Psoas muscle (tissue), 8 donors: ENCODE data around the gene DISC1. TPM values are rescaled to one million over a fixed set of nuclear protein-coding genes. Genes with fewer than 3 reads are reported as not detected.

ENCODE experiments used
- ATAC-seq, 4 donors: fragments of 200-7000 bp; cut with Tn5 transposase; one replicate each; pipeline ENCODE4 v1.9.1; 2020; ENCODE audit warnings: moderate library complexity in 3 of 4, mild to moderate bottlenecking in 2 of 4
- DNase-seq, 2 donors: peaks; one replicate each; pipeline ENCODE4 v3.0.0-alpha.2; 2020
- H3K27ac ChIP-seq: fragments of 200-600 bp; one replicate; pipeline ENCODE4 v1.8.0; 2022
- H3K27me3 ChIP-seq, 3 donors: fragments of 200-600 bp in 1 of 3; one replicate each; pipeline versions ENCODE4 v1.6.1 to v1.8.0; 2013 to 2022; ENCODE audit warnings: low read length in 2 of 3, mild to moderate bottlenecking in 2 of 3, moderate library complexity in 1 of 3; ENCODE audit not compliant: insufficient read depth in 3 of 3
- H3K36me3 ChIP-seq, 2 donors: fragments of 200-600 bp in 1 of 2; one replicate each; pipeline versions ENCODE4 v1.6.1 to v1.8.0; 2013 to 2022; ENCODE audit warnings: low read depth in 1 of 2, mild to moderate bottlenecking in 1 of 2, moderate library complexity in 1 of 2; ENCODE audit not compliant: insufficient read depth in 1 of 2
- H3K4me1 ChIP-seq: fragments of 200-600 bp; one replicate; pipeline ENCODE4 v1.8.0; 2022
- H3K4me3 ChIP-seq: fragments of 200-600 bp; one replicate; pipeline ENCODE4 v1.8.0; 2022; ENCODE audit warnings: mild to moderate bottlenecking
- H3K9me3 ChIP-seq: fragments of 200-600 bp; one replicate; pipeline ENCODE4 v1.8.0; 2022
- WGBS, 3 donors: extraction: QIAGEN DNeasy Blood & Tissue Kit; methylation state at CpG; one replicate each; pipeline versions ENCODE4 v1.1.6 to v1.1.7; 2013; 5-methylcytosine and 5-hydroxymethylcytosine counted together
- intact Hi-C, 2 donors: fragments of 100-400 bp; cut with DNase I; formaldehyde crosslinking; loops; one replicate each; pipeline versions ENCODE4 v1.11.0 to v1.14.2; 2022
- polyA plus RNA-seq, 3 donors: library from polyadenylated mRNA; stranded (reverse); fragments of 200-250 nt; gene quantifications; one replicate each; pipeline ENCODE4 v1.2.3, GENCODE V29; 2013
- total RNA-seq, 4 donors: library from RNA; stranded (reverse); fragmentation: NEBNext Ultra II Directional in 2 of 4; extraction: Animal tissue kit (Norgen Biotek cat#: 25700) in 2 of 4; gene quantifications; one replicate each; pipeline versions ENCODE4 v1.2.1 to v1.2.4, GENCODE V29; 2021 to 2023
- TF ChIP-seq, protein P1 (sequence below): fragments of 200-600 bp; IDR thresholded peaks from one replicate; pipeline ENCODE4 v1.8.0; 2022; ENCODE audit warnings: antibody characterized with exemption
- donor health status: healthy with polysubstance abuse.
- donor health status: DM: no; HTN: no; CAD: no; lungs with moderate emphysema.
- donor health status: Bipolar disorder and iron deficiency.
- donor health status: healthy.
- donor health status: DM: yes; HTN: yes; CAD: no.
- donor health status: DM: no; HTN: no; CAD: no.
- donor health status: DM: no; HTN: no; CAD: no.
- donor health status: DM: yes; HTN: yes; CAD: no.

The DISC1 gene
- total and polyA plus RNA-seq, 7 donors = 0.35 to 2.8 (median 1.6) TPM

- no peak overlapping the region for H3K27ac ChIP-seq
- intact Hi-C loops = no loop called here
- no peaks in the 10 kb centered on the region for H3K27me3 ChIP-seq
- H3K4me1 ChIP-seq = no peaks in the 10 kb centered on the region
- WGBS, 3 donors = 94 to 97% (median 96%) methylated on average over 1 of the region's 1 CpG
- H3K4me3 ChIP-seq = no peak overlapping the region
- H3K36me3 ChIP-seq = no peaks in the 10 kb centered on the region
- H3K9me3 ChIP-seq = no peaks in the 10 kb centered on the region
- ATAC-seq (no peak), DNase-seq (no peak)
- TF ChIP-seq, protein P1, sequence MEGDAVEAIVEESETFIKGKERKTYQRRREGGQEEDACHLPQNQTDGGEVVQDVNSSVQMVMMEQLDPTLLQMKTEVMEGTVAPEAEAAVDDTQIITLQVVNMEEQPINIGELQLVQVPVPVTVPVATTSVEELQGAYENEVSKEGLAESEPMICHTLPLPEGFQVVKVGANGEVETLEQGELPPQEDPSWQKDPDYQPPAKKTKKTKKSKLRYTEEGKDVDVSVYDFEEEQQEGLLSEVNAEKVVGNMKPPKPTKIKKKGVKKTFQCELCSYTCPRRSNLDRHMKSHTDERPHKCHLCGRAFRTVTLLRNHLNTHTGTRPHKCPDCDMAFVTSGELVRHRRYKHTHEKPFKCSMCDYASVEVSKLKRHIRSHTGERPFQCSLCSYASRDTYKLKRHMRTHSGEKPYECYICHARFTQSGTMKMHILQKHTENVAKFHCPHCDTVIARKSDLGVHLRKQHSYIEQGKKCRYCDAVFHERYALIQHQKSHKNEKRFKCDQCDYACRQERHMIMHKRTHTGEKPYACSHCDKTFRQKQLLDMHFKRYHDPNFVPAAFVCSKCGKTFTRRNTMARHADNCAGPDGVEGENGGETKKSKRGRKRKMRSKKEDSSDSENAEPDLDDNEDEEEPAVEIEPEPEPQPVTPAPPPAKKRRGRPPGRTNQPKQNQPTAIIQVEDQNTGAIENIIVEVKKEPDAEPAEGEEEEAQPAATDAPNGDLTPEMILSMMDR = no peak
These were observed 411.3 kb downstream of the DISC1 start for GRCh38 chr1:232037774-232038388.

DNA sequence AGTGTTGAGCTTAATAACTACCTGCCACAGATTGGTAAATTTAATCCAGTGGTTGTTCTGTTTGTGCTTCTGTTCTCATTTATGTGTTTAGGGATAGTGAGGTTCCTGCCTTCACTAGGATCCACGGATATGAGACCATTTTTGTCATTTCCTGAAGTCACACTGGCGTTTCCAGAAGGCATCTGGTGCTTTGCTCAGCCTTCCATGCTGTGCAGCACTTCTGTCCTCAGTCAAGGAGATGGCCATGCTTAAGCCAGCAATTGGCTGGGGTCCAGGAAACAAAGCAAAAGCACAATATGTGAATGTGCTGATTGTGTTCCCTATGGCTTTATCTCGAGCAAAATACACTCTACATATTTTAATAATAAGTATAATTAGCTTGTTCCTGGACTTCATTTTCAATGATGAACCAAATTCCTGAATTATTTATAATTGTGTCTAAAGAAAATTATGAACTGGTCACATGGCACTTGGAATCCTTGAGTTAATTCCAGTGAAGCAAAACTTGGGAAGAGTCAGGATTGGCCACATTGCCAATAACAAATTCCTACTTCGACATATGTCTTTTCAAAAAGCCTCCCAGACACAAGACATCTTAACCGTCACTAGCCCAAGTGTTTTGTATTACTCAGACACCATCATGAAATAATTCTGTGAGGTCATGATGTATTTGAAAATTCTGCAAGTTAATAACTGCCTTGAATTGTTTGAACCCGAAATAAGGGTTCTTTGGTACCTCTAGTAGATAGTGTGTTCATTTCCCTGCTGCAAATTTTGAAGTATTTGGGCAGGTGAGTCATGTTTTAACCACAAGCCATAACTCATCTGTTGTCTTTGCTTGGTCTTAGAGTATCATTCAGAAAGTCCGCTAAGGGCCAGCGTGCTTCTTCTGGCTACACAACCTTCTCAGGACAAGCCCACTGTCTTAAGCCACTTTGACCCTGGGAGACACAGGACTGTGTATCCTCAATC lies 412.4 kb downstream of the DISC1 start:
- no peak overlapping the region for H3K4me3 ChIP-seq
- TF ChIP-seq, protein P1 = no peak
- no peaks in the 10 kb centered on the region for H3K27me3 ChIP-seq
- DNase-seq = no peak
- H3K27ac ChIP-seq = no peak overlapping the region
- intact Hi-C loops = no loop called here
- WGBS, 3 donors = 59 to 66% (median 64%) methylated on average over 8 of the region's 8 CpGs
- H3K9me3 ChIP-seq = no peaks in the 10 kb centered on the region
- H3K36me3 ChIP-seq = no peaks in the 10 kb centered on the region
- no peak for ATAC-seq
- no peaks in the 10 kb centered on the region for H3K4me1 ChIP-seq

- no peaks in the 10 kb centered on the region for H3K27me3 ChIP-seq
- 96 to 100% (median 97%) methylated on average over 3 of the region's 3 CpGs for WGBS, 3 donors
- H3K36me3 ChIP-seq = no peaks in the 10 kb centered on the region
- H3K9me3 ChIP-seq = no peaks in the 10 kb centered on the region
- intact Hi-C loops = no loop called here
- H3K27ac ChIP-seq = no peak overlapping the region
- DNase-seq = no peak
- H3K4me3 ChIP-seq = no peak overlapping the region
- TF ChIP-seq, protein P1 = no peak
- H3K4me1 ChIP-seq = no peaks in the 10 kb centered on the region
- ATAC-seq = no peak
These were observed 413.7 kb downstream of the DISC1 start for GRCh38 chr1:232040260-232040659.

- Histone ChIP-seq H3K27ac (no peak overlapping the region), H3K27me3 (no peaks in the 10 kb centered on the region), H3K4me1 (no peaks in the 10 kb centered on the region), H3K4me3 (no peak overlapping the region), H3K9me3 (no peaks in the 10 kb centered on the region), H3K36me3 (no peaks in the 10 kb centered on the region)
- WGBS, 3 donors = 92 to 95% (median 93%) methylated on average over 3 of the region's 3 CpGs
- TF ChIP-seq, protein P1 = no peak
- no peak for ATAC-seq
- DNase-seq = no peak
- intact Hi-C loops = no loop called here
These were observed 418.1 kb downstream of the DISC1 start for GRCh38 chr1:232044728-232045127.
